ENCODE measurements around the gene TP63. TPM values are rescaled to one million over a fixed set of nuclear protein-coding genes. Genes with fewer than 3 reads are reported as not detected.
"Not testable (repeated sequence)": the region's sequence is repeated elsewhere in the genome, so short reads cannot be mapped to it uniquely, and the experiment has no call there.

Gene TP63
- total RNA-seq, 1 donor from 2014 or later: not detected

- no peak overlapping the region for H3K4me3 ChIP-seq (ENCODE audit: low read depth, low read length)
- no peak for DNase-seq (ENCODE audit: low read depth)
- no peak for TF ChIP-seq CTCF (conservative IDR thresholded peaks at IDR 0.05; ENCODE audit: low read depth, low read length)
These were observed 42.0 kb upstream of the TP63 start for GRCh38 chr3:189589179-189589569.

- no peak for TF ChIP-seq CTCF (conservative IDR thresholded peaks at IDR 0.05; ENCODE audit: low read depth, low read length)
These were observed 41.0 kb upstream of the TP63 start for GRCh38 chr3:189590223-189590622.

GRCh38 chr3:189593581-189593980, 37.6 kb upstream of the TP63 start:
- no peak for DNase-seq (ENCODE audit: low read depth)
- H3K4me3 ChIP-seq (ENCODE audit: low read depth, low read length): no peak overlapping the region
- no peak for TF ChIP-seq CTCF (conservative IDR thresholded peaks at IDR 0.05; ENCODE audit: low read depth, low read length)

More at GRCh38 chr3:189590223-189590622, 41.0 kb upstream of the TP63 start:
- H3K4me3 ChIP-seq (ENCODE audit: low read depth, low read length): no peak overlapping the region
- no peak for DNase-seq (ENCODE audit: low read depth)

GRCh38 chr3:189596078-189596979, 34.9 kb upstream of the TP63 start:
- DNase-seq (ENCODE audit: low read depth); H3K4me3 ChIP-seq (ENCODE audit: low read depth, low read length): not testable (repeated sequence)

GRCh38 chr3:189597918-189598317, 33.3 kb upstream of the TP63 start:
- no peak for TF ChIP-seq CTCF (conservative IDR thresholded peaks at IDR 0.05; ENCODE audit: low read depth, low read length)
- no peak for DNase-seq (ENCODE audit: low read depth)
- H3K4me3 ChIP-seq (ENCODE audit: low read depth, low read length): no peak overlapping the region

GRCh38 chr3:189598530-189599225, 32.5 kb upstream of the TP63 start:
- no peak for DNase-seq (ENCODE audit: low read depth)
- no peak overlapping the region for H3K4me3 ChIP-seq (ENCODE audit: low read depth, low read length)
- TF ChIP-seq CTCF (conservative IDR thresholded peaks at IDR 0.05; ENCODE audit: low read depth, low read length): no peak

- H3K4me3 ChIP-seq (ENCODE audit: low read depth, low read length): no peak overlapping the region
- no peak for TF ChIP-seq CTCF (conservative IDR thresholded peaks at IDR 0.05; ENCODE audit: low read depth, low read length)
- no peak for DNase-seq (ENCODE audit: low read depth)
These were observed 28.7 kb upstream of the TP63 start for GRCh38 chr3:189602471-189602870.
